SK-N-SH (cell line): ENCODE results near the gene ZBTB22.

Experiments
- CTCF ChIP-seq: fragments of 200-600 bp; sonication (generic); IDR thresholded peaks from 2 replicates; pipeline ENCODE4 v1.6.1; 2017; ENCODE audit warnings: antibody characterized with exemption, mild to moderate bottlenecking, moderate library complexity
- EZH2phosphoT487 ChIP-seq: fragments of 200-600 bp; sonication (generic); IDR thresholded peaks from 2 replicates; pipeline ENCODE4 v1.6.1; 2017; ENCODE audit warnings: low read depth, mixed run types, mild to moderate bottlenecking, antibody characterized with exemption, moderate library complexity, borderline replicate concordance
- NFIC ChIP-seq: IDR thresholded peaks from 2 replicates; pipeline ENCODE4 v1.4.0; 2012; ENCODE audit warnings: borderline replicate concordance
- POLR2AphosphoS5 ChIP-seq: IDR thresholded peaks from 2 replicates; pipeline ENCODE4 v1.6.1; 2012; ENCODE audit warnings: low read depth, low read length
- RFX5 ChIP-seq: IDR thresholded peaks from 2 replicates; pipeline ENCODE4 v1.6.1; 2012; ENCODE audit warnings: mild to moderate bottlenecking, improper control_type of control experiment, low read length
- SIN3A ChIP-seq: IDR thresholded peaks from 2 replicates; pipeline ENCODE4 v1.6.1; 2012; ENCODE audit warnings: low read depth, mild to moderate bottlenecking, low read length, moderate library complexity, borderline replicate concordance
- TAF1 ChIP-seq: IDR thresholded peaks from 2 replicates; pipeline ENCODE4 v1.6.1; 2012; ENCODE audit warnings: low read depth, mild to moderate bottlenecking, low read length, moderate library complexity, borderline replicate concordance
- TCF12 ChIP-seq: IDR thresholded peaks from 2 replicates; pipeline ENCODE4 v1.4.0; 2012
- TF ChIP-seq, protein P1 (sequence below): IDR thresholded peaks from 2 replicates; pipeline ENCODE4; 2012
- TF ChIP-seq, protein P2 (sequence below): IDR thresholded peaks from 2 replicates; pipeline ENCODE4 v1.4.0; 2012; ENCODE audit warnings: low read depth

DNA sequence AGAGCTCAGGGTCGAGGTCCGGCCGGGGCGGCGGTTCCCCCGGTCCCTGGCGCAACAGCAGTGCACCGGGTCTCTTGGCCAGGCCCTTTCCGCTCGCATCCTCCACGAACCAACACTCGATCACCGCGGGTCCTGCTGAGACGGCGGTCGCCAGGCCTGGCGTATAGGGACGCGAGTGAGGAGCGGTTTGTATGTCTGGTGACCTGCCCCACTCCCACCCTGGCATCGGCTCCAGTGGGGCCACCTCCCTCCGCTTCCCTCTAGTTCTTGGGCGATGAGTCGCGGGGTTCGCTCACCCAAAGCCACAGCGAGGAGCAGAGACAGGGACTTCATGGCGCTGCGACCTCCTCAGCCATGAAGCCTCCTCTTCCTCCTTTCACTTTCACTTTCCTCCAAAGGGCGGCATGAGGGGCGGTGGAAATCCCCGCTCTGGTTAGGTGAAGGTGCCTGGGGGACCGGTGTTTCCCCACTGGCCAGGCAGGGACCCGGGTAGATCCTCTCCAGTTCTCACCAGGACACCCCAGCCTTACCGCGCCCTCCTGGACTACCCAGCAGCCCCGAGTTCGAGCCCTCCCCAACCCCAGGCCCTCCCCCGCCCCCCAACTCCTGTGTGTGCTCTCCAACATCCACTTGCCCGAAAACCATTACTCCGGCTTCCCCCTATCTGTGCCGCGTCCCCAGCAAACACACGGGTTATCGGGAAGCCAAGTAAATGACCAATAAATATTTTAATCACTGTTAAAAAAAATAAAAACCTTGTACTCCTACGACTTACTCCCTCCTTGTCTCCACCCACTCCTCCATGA, 3.6 kb downstream of the ZBTB22 start, which contains the start of gene TAPBP:
- TF ChIP-seq CTCF (no peak), TAF1 (no peak), SIN3A (no peak), NFIC (peak; percentile 3; the same call in 1 of the 2 replicates), EZH2phosphoT487 (no peak), POLR2AphosphoS5 (peak; percentile 47; the same call in 1 of the 2 replicates), RFX5 (no peak), TCF12 (no peak)
- TF ChIP-seq, protein P1, sequence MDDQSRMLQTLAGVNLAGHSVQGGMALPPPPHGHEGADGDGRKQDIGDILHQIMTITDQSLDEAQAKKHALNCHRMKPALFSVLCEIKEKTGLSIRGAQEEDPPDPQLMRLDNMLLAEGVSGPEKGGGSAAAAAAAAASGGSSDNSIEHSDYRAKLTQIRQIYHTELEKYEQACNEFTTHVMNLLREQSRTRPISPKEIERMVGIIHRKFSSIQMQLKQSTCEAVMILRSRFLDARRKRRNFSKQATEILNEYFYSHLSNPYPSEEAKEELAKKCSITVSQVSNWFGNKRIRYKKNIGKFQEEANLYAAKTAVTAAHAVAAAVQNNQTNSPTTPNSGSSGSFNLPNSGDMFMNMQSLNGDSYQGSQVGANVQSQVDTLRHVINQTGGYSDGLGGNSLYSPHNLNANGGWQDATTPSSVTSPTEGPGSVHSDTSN, result no peak; the same call in 1 of the 2 replicates
- TF ChIP-seq, protein P2, sequence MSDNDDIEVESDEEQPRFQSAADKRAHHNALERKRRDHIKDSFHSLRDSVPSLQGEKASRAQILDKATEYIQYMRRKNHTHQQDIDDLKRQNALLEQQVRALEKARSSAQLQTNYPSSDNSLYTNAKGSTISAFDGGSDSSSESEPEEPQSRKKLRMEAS, result no peak
